SU-DHL-6 (cell line): ENCODE data around the gene CPE.

Experiments
- H2AFZ ChIP-seq: fragments of 200-600 bp; sonication (generic); 2 replicates; pipeline ENCODE4 v1.6.1; 2014; ENCODE audit warnings: low read depth, mild to moderate bottlenecking, moderate library complexity, mixed read lengths, antibody characterized with exemption, low read length; ENCODE audit not compliant: severe bottlenecking
- H3F3A ChIP-seq: fragments of 200-600 bp; shearing (Covaris generic); 2 replicates; pipeline ENCODE4 v1.6.0; 2016; ENCODE audit warnings: antibody characterized with exemption, mild to moderate bottlenecking; ENCODE audit not compliant: insufficient read depth
- H3K27ac ChIP-seq: fragments of 200-600 bp; sonication (generic); 2 replicates; pipeline ENCODE4 v1.5.1; 2016; ENCODE audit warnings: low read depth, mild to moderate bottlenecking, low read length, moderate library complexity, mixed read lengths
- H3K27me3 ChIP-seq: fragments of 200-600 bp; sonication (generic), shearing (Covaris generic); 2 replicates; pipeline ENCODE4 v1.6.0; 2014; ENCODE audit warnings: mild to moderate bottlenecking, low read length
- H3K36me3 ChIP-seq: fragments of 200-600 bp; sonication (generic); 2 replicates; pipeline ENCODE4 v1.6.1; 2014; ENCODE audit warnings: mild to moderate bottlenecking, low read length, mixed read lengths
- H3K4me2 ChIP-seq: fragments of 300-600, 200-600 bp; shearing (Covaris generic), sonication (generic); 2 replicates; pipeline ENCODE4 v1.6.0; 2014; ENCODE audit warnings: low read length, low read depth, mild to moderate bottlenecking; ENCODE audit not compliant: poor library complexity, severe bottlenecking
- H3K4me3 ChIP-seq: fragments of 200-600 bp; sonication (generic); 2 replicates; pipeline ENCODE4 v1.5.1; 2014; ENCODE audit warnings: antibody characterized with exemption, low read length, mild to moderate bottlenecking, mixed read lengths; ENCODE audit not compliant: insufficient read depth, poor library complexity, severe bottlenecking
- H3K79me2 ChIP-seq: fragments of 200-600 bp; sonication (generic); 2 replicates; pipeline ENCODE4 v1.6.1; 2014; ENCODE audit warnings: mild to moderate bottlenecking, low read length, moderate library complexity; ENCODE audit not compliant: insufficient read depth
- H3K9ac ChIP-seq: fragments of 200-600 bp; sonication (generic); 2 replicates; pipeline ENCODE4 v1.7.0; 2014; ENCODE audit warnings: mild to moderate bottlenecking, low read length
- H3K9me2 ChIP-seq: fragments of 200-600 bp; sonication (generic); replicated peaks from 2 replicates; pipeline ENCODE4 v1.6.1; 2014; ENCODE audit warnings: low read length; ENCODE audit not compliant: insufficient read depth
- H3K9me3 ChIP-seq: fragments of 200-600 bp; sonication (generic); 2 replicates; pipeline ENCODE4 v1.6.1; 2014; ENCODE audit warnings: low read length, mixed read lengths; ENCODE audit not compliant: insufficient read depth
- H4K20me1 ChIP-seq: fragments of 200-600 bp; sonication (generic); 2 replicates; pipeline ENCODE4 v1.6.1; 2014; ENCODE audit warnings: low read depth, mild to moderate bottlenecking, antibody characterized with exemption, low read length, moderate library complexity, mixed read lengths
- EZH2phosphoT487 ChIP-seq: fragments of 200-600 bp; sonication (generic), shearing (Covaris generic); conservative IDR thresholded peaks from 2 replicates; pipeline ENCODE4 v1.6.1; 2018; ENCODE audit warnings: mild to moderate bottlenecking, antibody characterized with exemption, low read length, moderate library complexity, mixed read lengths
- TF ChIP-seq, protein P1 (sequence below): fragments of 200-600 bp; sonication (generic); IDR thresholded peaks from one replicate; pipeline ENCODE4 v1.5.1; 2017; ENCODE audit warnings: antibody characterized with exemption, mild to moderate bottlenecking, low read length, moderate library complexity; ENCODE audit not compliant: insufficient read depth, poor library complexity, severe bottlenecking

CPE gene

GRCh38 chr4:165519591-165519990 lies 140.8 kb downstream of the CPE start:
- Histone ChIP-seq H3K9me2 (no peaks in the 10 kb centered on the region), H4K20me1 (no peaks in the 10 kb centered on the region), H3K79me2 (no peaks in the 10 kb centered on the region), H2AFZ (no peak overlapping the region), H3F3A (no peaks in the 10 kb centered on the region), H3K9me3 (no peaks in the 10 kb centered on the region), H3K27ac (no peak overlapping the region), H3K4me2 (no peak overlapping the region), H3K27me3 (no peaks in the 10 kb centered on the region), H3K9ac (no peak overlapping the region), H3K36me3 (no peaks in the 10 kb centered on the region), H3K4me3 (no peak overlapping the region)
- TF ChIP-seq, protein P1, sequence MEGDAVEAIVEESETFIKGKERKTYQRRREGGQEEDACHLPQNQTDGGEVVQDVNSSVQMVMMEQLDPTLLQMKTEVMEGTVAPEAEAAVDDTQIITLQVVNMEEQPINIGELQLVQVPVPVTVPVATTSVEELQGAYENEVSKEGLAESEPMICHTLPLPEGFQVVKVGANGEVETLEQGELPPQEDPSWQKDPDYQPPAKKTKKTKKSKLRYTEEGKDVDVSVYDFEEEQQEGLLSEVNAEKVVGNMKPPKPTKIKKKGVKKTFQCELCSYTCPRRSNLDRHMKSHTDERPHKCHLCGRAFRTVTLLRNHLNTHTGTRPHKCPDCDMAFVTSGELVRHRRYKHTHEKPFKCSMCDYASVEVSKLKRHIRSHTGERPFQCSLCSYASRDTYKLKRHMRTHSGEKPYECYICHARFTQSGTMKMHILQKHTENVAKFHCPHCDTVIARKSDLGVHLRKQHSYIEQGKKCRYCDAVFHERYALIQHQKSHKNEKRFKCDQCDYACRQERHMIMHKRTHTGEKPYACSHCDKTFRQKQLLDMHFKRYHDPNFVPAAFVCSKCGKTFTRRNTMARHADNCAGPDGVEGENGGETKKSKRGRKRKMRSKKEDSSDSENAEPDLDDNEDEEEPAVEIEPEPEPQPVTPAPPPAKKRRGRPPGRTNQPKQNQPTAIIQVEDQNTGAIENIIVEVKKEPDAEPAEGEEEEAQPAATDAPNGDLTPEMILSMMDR = no peak
- no peak for TF ChIP-seq EZH2phosphoT487

DNA sequence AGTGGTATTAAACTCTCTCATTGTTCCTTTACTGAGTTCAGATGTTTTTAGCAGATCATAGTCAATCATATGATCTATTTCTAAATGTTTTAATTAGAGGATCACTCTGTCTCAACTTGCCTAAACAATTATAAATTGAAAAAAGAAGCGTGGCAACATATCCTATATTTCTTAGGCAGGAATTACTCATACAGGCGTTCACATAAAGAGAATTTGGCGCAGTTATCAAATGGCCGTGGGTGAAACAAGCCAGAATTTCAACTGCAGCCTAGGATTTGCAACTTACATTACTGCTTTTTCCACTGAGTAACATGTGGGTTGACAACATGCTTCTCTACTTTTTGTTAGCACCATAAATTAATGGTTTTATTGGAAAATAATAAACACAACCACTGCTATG lies 141.3 kb downstream of the CPE start:
- no peak overlapping the region for H3K27ac ChIP-seq
- no peaks in the 10 kb centered on the region for H3F3A ChIP-seq
- no peaks in the 10 kb centered on the region for H4K20me1 ChIP-seq
- H3K9ac ChIP-seq = no peak overlapping the region
- H3K9me3 ChIP-seq = no peaks in the 10 kb centered on the region
- no peaks in the 10 kb centered on the region for H3K36me3 ChIP-seq
- no peaks in the 10 kb centered on the region for H3K79me2 ChIP-seq
- H3K27me3 ChIP-seq = no peaks in the 10 kb centered on the region
- no peak overlapping the region for H3K4me3 ChIP-seq
- no peak overlapping the region for H2AFZ ChIP-seq
- no peak overlapping the region for H3K4me2 ChIP-seq
- TF ChIP-seq, protein P1 = no peak
- no peak for TF ChIP-seq EZH2phosphoT487
- no peaks in the 10 kb centered on the region for H3K9me2 ChIP-seq

DNA sequence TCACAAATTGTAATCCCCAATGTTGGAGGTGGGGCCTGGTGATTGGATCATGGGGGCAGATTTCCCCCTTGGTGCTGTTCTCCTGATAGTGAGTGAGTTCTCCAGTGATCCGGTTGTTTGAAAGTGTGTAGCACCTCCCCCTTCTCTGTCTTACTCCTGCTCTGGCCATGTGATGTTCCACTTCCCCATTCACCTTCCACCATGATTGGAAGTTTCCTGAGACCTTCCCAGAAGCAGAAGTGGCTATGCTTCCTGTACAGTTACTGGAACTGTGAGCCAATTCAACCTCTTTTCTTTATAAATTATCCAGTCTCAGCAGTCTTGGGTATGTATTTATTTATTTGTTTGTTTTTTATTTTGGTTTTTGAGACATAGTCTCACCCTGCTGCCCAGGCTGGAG lies 143.2 kb downstream of the CPE start:
- Histone ChIP-seq H3K36me3 (no peaks in the 10 kb centered on the region), H3K27me3 (no peaks in the 10 kb centered on the region), H3K9me2 (no peaks in the 10 kb centered on the region), H3K4me2 (no peak overlapping the region), H3K27ac (no peak overlapping the region), H3K79me2 (no peaks in the 10 kb centered on the region), H3K4me3 (no peak overlapping the region), H3K9ac (no peak overlapping the region), H4K20me1 (no peaks in the 10 kb centered on the region), H3K9me3 (no peaks in the 10 kb centered on the region), H3F3A (no peaks in the 10 kb centered on the region), H2AFZ (no peak overlapping the region)
- TF ChIP-seq, protein P1 = no peak
- no peak for TF ChIP-seq EZH2phosphoT487
